Stimulated activated CD4-positive, alpha-beta T cell treated with anti-CD3 and anti-CD28 coated beads, Interleukin-1b, Interleukin-23, amount 100 ng/mL, for 1 hour (primary cell): ENCODE data around the gene P2RY2.
"Not testable (repeated sequence)": the region's sequence is repeated elsewhere in the genome, so short reads cannot be mapped to it uniquely, and the experiment has no call there.

ENCODE experiments used
- DNase-seq, 2 donors: peaks; one replicate each; pipeline ENCODE4 v3.0.0-alpha.2; 2020; ENCODE audit warnings: low read depth in 2 of 2

The P2RY2 gene

GRCh38 chr11:73188301-73188700 is 29.8 kb upstream of the P2RY2 start:
- no peak for DNase-seq

DNA sequence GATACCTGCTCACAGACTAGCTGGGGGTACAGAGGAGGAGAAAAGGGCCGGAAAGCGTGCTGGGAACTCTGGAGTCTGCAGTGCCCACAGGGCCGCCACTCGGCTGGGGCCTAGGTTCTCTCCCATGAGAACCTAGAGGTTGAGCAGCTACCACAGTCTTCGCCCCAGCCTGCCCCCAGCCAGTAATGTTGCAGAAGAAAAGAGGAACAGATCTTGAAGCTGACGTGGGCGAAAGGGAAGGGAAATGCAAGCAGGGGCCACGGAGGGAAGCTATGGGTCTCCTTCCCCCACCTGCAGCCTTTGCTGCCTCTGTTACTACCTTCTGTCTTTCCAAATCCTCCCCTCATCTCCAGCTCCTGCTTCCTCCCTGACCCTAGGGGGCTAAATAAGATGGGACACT is 28.8 kb upstream of the P2RY2 start:
- no peak for DNase-seq

- no peak for DNase-seq
Observed at GRCh38 chr11:73189723-73190556, 28.1 kb upstream of the P2RY2 start.

DNA sequence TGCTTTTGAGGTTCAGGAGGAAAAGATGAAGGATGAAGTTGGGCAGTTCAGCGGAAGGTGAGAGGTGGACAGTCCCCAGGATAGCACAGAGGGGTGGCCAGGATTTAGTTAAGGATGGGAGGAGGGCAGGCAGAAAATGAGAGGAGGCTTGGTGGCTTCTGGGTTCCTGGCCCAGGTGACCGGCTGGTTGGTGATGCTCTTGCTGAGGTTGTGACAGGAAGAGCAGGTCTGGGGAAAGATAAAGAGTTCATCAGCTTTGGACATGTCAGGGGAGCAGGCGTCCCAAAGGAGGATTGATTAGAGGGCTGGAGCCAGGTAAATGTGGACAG is 27.6 kb upstream of the P2RY2 start:
- DNase-seq = no peak

DNA sequence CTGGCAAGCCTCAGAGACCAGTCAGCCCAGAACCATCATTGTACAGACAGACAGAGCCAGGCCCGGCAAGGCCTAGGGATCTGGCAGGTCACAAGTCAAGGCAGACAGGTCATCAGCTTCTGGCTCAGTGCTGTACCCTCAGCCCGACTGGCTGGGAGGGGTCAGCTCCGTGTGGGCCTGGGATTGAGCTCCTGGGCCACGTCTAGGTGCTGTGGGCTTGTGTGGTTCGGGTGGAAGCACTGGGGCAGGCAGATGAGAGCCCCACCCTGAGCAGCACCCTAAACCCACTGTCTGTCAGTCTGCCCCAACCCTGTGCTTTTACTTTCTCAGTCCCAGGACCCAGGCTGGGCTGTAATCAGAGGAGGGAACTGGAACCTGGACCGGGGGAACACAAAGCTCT is 26.9 kb upstream of the P2RY2 start:
- DNase-seq = no peak

DNA sequence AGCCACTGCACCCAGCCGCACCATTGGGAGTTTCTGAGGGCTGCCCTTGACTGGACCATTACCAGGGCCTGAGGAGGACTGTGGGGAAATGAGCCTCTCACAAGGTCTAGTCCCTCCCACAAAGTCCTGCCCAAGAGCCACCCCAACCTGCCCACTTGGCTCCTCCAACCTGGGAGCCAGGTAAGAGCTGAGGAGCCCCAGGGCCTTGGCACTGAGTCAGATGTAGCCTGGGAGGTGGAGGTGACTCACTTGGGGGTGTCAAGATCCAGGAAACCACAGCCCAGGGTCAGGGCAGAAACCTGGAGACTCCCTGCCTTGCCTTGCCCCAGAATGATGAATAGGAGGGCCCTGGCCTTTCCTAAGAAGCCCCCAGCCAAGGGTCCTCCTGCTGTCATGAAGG is 25.8 kb upstream of the P2RY2 start:
- no peak for DNase-seq

GRCh38 chr11:73193251-73194033 is 24.6 kb upstream of the P2RY2 start:
- no peak for DNase-seq

DNA sequence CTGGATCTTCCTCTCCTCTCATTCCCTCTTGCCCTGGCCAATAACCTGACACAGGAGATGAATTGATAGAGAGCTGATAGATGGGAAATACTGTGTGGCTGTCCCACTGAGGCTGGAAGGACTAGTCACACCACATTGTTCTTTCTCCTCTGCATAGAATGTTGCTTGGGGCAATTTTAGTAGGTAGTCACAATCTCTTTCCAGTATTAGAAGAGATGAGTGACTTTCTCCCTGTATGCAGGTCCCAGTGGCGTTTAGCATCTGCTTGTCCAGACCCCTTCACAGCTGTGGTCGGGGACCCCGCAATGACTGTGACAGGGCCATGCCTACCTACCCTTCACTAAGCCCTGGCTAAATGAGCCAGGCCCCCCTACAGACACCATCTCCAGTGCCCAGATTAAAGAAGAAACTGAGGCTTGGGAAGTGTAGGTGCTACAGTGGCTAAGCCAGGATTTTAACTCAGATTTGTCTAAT is 24.0 kb upstream of the P2RY2 start:
- DNase-seq = no peak

- DNase-seq = no peak
Observed at GRCh38 chr11:73194593-73194992, 23.5 kb upstream of the P2RY2 start.

GRCh38 chr11:73195191-73196007 is 22.7 kb upstream of the P2RY2 start:
- no peak for DNase-seq

- no peak for DNase-seq
Observed at GRCh38 chr11:73196576-73196975, 21.5 kb upstream of the P2RY2 start.

- DNase-seq = no peak
Observed at GRCh38 chr11:73197348-73197747, 20.7 kb upstream of the P2RY2 start.

- DNase-seq = not testable (repeated sequence)
Observed at GRCh38 chr11:73197787-73198186, 20.3 kb upstream of the P2RY2 start.

DNA sequence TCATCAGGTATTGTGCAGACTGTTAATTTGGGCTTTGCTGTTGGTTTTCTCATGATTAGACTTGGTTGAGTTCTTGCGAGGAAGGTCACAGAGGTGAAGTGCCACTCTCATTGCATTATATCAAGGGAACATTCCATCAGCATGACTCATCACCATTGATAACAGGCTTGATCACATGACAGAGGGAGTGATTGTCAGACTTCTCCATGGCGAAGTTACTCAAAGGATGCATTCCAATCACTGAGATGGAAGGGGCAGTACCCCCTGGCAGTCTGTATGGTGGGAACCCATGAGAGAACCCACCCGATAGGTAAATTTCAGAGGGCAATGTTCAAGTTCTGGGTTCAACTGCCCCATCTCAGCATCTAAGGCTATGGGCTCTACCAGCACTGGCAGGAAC is 19.4 kb upstream of the P2RY2 start:
- no peak for DNase-seq

DNA sequence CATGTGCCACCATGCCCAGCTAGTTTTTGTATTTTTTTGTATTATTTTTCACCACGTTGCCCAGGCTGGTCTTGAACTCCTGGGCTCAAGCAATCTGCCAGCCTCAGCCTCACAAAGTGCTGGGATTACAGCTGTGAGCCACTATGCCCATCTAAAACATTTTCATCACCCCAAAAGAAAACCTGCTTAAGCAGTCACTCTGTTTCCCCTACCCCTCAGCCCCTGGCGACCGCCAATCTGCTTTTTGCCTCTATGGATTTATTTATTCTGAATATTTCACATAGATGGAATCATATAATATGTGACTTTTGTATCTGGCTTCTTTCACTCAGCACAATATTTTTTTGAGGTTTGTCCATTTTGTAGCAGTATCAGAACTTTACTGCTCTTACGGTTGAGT is 18.6 kb upstream of the P2RY2 start:
- no peak for DNase-seq

- DNase-seq = no peak
Observed at GRCh38 chr11:73200256-73200655, 17.8 kb upstream of the P2RY2 start.

DNA sequence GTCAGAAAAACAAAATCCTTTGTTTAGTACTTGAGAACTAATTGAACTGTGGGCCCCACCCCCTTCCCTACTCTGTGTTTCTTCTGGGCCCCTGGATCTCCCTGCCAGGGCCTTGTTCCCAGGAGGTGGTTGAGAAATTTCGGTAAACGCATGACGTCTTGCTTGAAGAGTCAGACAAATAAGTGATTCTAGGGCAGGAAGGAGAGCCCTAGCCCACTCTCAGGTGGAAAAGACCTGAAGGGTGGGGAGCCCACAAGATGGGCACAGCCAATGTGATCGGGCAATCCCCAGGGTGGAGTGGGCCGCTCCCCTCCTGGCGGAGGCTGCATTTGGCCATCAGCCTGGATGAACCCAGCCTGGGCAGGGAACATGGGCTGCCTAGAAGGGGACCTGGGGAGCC is 16.8 kb upstream of the P2RY2 start:
- no peak for DNase-seq

DNA sequence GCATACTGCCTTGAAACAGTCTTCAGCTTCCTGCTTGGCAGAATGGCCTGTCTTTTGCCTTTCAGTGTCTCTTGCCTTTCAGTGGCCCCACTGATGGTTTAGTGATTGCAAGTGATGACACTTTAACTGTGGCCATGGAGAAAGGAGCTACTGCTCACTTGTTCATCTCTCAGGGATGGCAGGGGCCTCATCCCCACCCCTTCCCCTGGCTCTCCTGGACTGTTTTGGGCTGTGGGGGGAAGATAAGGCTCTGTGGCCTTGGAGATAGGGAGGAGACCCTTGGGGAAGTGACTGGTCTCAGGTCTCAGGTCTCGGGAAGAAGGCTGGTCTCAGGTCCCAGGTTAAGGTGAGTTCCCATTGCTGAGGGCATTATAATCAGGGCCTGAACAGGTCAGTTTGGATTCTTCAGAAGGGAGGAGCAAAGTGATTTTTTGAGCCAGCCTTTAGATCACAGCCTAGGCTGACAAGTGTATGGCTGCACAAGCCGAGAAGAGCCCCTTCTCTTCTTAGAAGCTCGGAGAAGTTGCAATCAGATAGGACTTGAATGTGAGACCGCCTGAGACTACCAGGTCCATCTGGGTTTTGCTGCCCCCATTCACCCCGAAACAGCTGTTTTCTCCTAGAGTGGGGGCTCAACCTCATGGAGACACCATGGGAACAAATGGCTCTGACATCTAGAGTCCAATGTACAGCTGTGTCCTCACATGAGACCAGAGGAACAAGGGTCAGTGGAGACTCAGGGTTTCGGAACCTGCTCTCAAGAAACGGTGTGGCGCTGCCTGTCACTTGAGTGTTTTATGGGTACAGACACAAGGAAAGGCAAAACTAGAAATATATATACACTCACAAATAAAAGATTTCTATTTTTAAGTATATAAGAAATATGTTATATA is 15.9 kb upstream of the P2RY2 start:
- no peak for DNase-seq

DNA sequence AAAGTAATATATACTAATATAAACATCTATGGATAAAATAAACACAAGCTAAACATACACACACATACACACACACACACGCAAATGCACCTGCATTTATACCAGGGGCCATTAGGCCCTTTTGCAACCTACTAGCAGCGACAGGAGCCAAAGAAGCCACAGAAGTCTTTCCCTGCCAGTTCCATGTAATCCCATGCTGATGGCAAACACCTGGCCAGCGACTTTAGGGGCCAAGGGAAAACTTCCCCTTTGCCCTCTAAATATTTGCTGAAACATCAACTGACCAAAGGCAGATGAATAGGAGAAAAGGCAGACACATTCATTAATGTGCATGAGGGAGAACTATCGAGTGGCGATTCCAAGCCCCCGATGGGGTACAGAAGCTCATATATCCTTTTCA is 14.8 kb upstream of the P2RY2 start:
- no peak for DNase-seq

DNA sequence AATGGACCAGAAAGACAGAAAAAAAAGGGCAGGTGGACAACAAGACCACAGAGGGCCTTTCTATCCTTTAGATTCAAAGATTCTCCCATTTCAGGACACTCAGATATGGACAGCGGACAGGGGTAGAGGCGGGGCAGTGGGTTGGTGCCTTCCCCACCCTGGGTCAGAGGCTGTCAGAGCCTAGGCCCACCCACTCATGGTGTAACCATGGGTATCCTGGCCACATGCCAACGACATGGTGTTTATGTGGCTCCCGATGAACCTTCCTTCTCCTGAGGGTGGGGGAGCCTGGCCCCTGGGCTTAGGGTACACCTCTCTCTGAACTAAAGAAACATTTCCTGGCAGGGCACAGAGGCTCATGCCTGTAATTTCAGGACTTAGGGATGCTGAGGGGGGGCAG is 14.3 kb upstream of the P2RY2 start:
- no peak for DNase-seq

DNA sequence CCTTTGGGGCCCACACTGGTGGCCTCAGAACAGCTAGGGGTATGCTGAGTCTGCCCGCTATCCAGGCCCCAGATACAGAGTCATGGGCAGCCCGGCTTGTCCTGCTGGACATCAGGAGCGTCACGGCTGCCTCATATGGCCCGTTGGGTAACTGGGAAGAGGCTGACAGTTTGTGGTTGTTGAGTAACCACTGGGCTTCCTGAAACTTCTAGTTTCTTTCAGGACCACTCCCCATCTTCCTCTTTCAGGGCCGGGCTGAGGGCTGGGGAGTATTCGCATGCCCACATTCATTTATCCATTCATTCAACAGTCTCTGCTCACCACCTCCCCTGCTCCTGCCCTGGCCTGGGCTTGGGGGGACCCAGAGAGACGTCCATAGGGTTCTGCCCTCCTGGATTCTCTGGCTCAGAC is 13.4 kb upstream of the P2RY2 start:
- DNase-seq = no peak
